NT2/D1 (cell line): ENCODE data around the gene RDM1.

Experiments used
- SUZ12 ChIP-seq: IDR thresholded peaks from 2 replicates; pipeline ENCODE4 v1.6.1; 2011; ENCODE audit not compliant: insufficient read length, insufficient read depth; ENCODE audit errors: extremely low read depth
- YY1 ChIP-seq: IDR thresholded peaks from 2 replicates; pipeline ENCODE4 v1.6.1; 2011; ENCODE audit not compliant: insufficient read length, insufficient read depth
- ZNF274 ChIP-seq: IDR thresholded peaks from 2 replicates; pipeline ENCODE4 v1.6.1; 2011; ENCODE audit warnings: mild to moderate bottlenecking, low read depth, low read length

DNA sequence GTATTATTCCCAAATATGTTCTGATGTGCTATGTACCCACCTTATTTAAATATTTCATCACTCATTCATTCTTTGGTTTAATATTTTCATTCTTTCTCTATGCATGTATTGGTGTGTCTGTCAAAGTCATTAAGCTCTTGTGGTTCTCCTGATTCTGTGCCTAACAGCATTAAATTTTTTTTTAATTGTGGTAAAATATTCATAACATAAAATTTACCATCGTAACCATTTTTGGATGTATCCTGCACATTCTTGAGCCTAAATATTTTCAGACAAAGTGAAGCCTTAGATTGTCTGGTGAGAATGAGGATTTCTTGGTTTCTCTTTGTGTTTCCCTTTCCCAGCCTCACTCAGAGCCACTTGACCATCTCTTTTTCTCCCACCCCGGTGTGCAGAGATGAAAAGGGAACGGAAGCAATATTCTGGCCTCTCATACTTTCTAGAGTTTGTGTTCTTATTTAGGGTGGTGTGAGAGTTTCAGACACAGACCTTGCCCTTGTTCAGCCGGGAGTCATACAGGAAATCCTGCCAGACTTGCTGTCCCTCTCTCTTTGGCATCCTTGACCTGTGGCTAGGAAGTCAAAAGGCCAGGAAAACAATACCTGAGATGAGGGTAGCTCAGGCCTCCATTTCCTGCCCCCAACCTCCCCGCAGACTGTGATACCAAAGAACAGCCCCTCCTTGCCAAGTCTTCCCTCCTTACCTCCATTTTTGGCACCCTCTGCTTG, 55.3 kb downstream of the RDM1 start:
- TF ChIP-seq SUZ12 (no peak), YY1 (no peak), ZNF274 (no peak)
